Panc1 (cell line): ENCODE data around the gene E2F8.

Experiments
- REST ChIP-seq, 2 experiments: IDR thresholded peaks; 2 replicates each; pipeline ENCODE4 v1.6.1; 2011 to 2012; ENCODE audit warnings: low read depth in 2 of 2, control low read depth in 1 of 2, low read length in 1 of 2, mild to moderate bottlenecking in 1 of 2, moderate library complexity in 1 of 2; ENCODE audit not compliant: insufficient read depth in 1 of 2
- TF ChIP-seq, protein P1 (sequence below): fragments of 450-650 bp; IDR thresholded peaks from 2 replicates; pipeline ENCODE4 v1.5.1; 2017; ENCODE audit warnings: mild to moderate bottlenecking

DNA sequence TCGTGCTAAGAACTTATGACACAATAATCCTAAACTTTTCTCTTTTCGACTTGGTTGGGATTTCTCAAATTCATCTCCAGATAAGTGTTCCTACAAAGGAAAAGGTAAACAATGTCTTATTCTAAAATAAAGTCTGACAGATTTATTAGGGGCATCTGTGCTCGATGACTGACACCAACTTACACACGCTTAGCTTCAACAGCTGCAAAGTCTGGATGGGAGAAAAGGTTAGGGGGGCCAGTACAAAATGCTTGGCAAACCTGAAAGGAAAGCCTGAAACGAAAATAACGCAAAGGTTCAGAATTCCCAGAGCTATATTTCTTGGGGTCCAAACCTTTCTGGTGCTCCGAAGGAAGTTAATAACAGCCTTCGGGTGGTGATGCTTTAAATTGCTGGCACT lies 3.4 kb downstream of the E2F8 start:
- TF ChIP-seq REST (IDR thresholded peaks at IDR 0.05; ENCODE audit: insufficient read depth in 1 of 2, low read depth in 2 of 2, low read length in 1 of 2), result no peak
- TF ChIP-seq, protein P1, sequence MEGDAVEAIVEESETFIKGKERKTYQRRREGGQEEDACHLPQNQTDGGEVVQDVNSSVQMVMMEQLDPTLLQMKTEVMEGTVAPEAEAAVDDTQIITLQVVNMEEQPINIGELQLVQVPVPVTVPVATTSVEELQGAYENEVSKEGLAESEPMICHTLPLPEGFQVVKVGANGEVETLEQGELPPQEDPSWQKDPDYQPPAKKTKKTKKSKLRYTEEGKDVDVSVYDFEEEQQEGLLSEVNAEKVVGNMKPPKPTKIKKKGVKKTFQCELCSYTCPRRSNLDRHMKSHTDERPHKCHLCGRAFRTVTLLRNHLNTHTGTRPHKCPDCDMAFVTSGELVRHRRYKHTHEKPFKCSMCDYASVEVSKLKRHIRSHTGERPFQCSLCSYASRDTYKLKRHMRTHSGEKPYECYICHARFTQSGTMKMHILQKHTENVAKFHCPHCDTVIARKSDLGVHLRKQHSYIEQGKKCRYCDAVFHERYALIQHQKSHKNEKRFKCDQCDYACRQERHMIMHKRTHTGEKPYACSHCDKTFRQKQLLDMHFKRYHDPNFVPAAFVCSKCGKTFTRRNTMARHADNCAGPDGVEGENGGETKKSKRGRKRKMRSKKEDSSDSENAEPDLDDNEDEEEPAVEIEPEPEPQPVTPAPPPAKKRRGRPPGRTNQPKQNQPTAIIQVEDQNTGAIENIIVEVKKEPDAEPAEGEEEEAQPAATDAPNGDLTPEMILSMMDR, result no peak
